Muscle layer of colon (tissue), 2 donors: Measurements from ENCODE around the gene SRGAP2.
"Not testable (repeated sequence)": the region's sequence is repeated elsewhere in the genome, so short reads cannot be mapped to it uniquely, and the experiment has no call there.

Source experiments
- H3K27ac ChIP-seq: one replicate; pipeline ENCODE4 v1.7.0; 2013; ENCODE audit warnings: low read depth, mild to moderate bottlenecking, low read length, moderate library complexity
- H3K27me3 ChIP-seq, 2 donors: one replicate each; pipeline ENCODE4 v1.7.0; 2013; ENCODE audit warnings: low read length in 2 of 2, mild to moderate bottlenecking in 2 of 2; ENCODE audit not compliant: insufficient read depth in 2 of 2, control insufficient read depth in 1 of 2
- H3K36me3 ChIP-seq: one replicate; pipeline ENCODE4 v1.7.0; 2013; ENCODE audit warnings: mild to moderate bottlenecking, low read length; ENCODE audit not compliant: insufficient read depth
- H3K4me1 ChIP-seq: one replicate; pipeline ENCODE4 v1.7.0; 2013; ENCODE audit warnings: mild to moderate bottlenecking, low read length; ENCODE audit not compliant: insufficient read depth
- H3K4me3 ChIP-seq, 2 donors: one replicate each; pipeline ENCODE4 v1.7.0; 2013; ENCODE audit warnings: low read length in 2 of 2, low read depth in 1 of 2, mild to moderate bottlenecking in 1 of 2, moderate library complexity in 1 of 2
- H3K9ac ChIP-seq: one replicate; pipeline ENCODE4 v1.7.0; 2013; ENCODE audit warnings: low read length
- H3K9me3 ChIP-seq: one replicate; pipeline ENCODE4 v1.7.0; 2013; ENCODE audit warnings: mild to moderate bottlenecking, low read length
- donor health status: abdominal sarcoma.
- donor health status: Adenocarcinoma of cecum.

The SRGAP2 gene

DNA sequence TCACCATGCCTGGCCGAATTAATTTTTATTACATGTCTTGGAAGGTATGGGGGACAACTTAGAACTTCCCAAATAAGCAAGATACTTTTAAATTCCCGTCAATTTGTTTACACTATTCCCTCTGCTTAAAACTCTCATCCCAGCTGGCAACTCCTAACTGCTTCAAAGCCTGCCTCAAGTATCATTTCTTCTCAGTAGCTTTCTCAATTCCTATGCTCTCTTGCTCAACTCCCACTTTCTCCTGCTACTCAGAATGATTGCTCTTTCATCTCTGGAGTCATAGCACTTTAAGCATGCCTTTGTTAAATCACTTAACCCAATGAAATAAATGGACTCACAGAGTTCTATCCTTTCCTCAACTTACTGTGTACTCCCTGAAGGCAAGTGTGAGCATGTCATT, 19.6 kb upstream of the SRGAP2 start:
- H3K27ac ChIP-seq, H3K4me3 ChIP-seq, H3K27me3 ChIP-seq, H3K9me3 ChIP-seq, H3K4me1 ChIP-seq, H3K36me3 ChIP-seq, H3K9ac ChIP-seq: not testable (repeated sequence)

DNA sequence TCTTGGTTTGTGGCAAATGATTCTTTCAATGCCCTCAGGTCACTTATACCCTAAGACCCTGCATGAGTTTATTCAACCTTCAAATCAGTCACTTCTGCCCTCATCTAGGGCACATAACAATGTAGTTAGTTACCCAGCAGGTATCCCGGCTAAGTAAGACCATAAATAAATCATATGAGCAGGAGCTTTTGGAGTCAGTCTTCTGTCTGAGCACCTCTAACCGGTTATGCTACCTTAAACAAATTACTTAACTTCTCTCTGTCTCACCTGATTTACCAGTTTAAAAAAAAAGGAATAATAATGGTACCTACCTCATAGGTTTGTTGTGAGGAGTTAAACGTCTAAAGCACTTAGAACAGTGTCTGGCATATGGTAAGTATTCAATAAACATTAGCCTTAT, 17.6 kb upstream of the SRGAP2 start:
- not testable (repeated sequence) for H3K27me3 ChIP-seq, H3K36me3 ChIP-seq, H3K4me3 ChIP-seq, H3K27ac ChIP-seq, H3K4me1 ChIP-seq, H3K9me3 ChIP-seq, H3K9ac ChIP-seq

DNA sequence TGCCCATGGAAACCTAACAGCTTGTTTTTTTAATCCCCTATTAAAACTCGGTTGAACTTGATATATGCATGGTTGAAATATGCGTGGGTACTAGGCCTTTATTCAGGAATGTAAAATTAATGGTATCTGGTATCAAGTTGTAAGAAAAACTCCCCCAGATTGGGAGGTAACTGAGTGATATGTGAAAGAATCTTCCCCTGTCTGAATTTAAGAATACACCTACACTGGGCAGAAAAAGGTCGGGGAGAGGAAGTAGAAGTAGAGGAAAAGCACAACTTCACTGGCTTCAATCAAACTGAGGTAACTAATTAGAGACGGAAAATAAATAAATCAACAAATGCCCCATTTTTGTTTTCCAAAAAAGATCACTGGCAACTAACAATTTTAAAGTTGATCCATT, 16.5 kb upstream of the SRGAP2 start:
- H3K4me3 ChIP-seq, H3K27ac ChIP-seq, H3K9ac ChIP-seq, H3K4me1 ChIP-seq, H3K27me3 ChIP-seq, H3K36me3 ChIP-seq, H3K9me3 ChIP-seq: not testable (repeated sequence)

DNA sequence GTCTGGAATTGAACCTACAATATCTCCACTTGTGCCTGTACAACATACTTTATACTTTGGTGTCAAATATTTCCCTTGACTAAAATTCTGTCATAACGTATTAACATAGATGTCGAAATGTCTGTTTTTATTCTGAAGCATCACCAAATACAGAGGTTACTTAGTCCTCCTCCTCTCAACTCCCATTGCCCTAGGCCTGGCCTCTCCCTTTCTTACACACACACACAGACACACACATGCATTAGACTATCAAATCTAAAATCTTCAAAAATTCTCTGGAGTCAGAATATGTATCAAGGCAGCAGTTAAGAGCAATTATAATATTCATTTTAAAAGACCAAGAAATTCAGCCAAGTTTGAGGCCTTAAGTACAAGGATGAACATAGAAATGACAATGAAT, 8.2 kb upstream of the SRGAP2 start:
- not testable (repeated sequence) for H3K36me3 ChIP-seq, H3K9me3 ChIP-seq, H3K4me1 ChIP-seq, H3K27ac ChIP-seq, H3K27me3 ChIP-seq, H3K4me3 ChIP-seq, H3K9ac ChIP-seq

DNA sequence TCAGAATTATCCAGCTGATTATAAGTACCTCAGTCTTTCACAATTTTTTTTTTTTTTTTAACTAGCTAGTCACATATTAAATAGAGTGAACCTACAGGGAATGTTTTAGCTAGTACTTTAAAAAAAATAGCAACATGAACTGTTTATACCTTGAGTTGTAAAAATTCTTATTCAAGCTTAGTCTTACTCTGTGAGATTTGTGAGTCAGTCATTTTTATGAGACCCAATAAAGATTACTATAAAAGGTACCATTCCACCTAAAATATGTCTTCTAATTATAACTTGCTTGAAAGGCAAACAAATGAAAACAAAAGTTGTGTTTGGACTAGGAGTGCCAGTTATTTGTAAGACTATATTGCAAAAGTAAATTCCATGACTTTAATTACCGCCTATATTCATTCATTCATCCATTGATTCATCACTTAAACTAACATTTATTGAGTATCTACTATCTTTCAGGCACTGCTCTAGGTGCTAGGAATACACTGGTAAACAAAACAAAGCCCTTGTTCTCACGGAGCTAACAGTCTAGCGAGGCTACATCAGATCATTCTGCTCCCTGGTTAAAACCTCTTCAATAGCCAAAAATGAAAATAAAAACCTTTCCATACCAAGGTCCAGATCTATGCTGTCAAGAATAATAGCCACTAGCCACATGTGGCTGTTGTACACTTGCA, 6.5 kb upstream of the SRGAP2 start:
- not testable (repeated sequence) for H3K27me3 ChIP-seq, H3K4me1 ChIP-seq, H3K9ac ChIP-seq, H3K36me3 ChIP-seq, H3K27ac ChIP-seq, H3K4me3 ChIP-seq, H3K9me3 ChIP-seq

DNA sequence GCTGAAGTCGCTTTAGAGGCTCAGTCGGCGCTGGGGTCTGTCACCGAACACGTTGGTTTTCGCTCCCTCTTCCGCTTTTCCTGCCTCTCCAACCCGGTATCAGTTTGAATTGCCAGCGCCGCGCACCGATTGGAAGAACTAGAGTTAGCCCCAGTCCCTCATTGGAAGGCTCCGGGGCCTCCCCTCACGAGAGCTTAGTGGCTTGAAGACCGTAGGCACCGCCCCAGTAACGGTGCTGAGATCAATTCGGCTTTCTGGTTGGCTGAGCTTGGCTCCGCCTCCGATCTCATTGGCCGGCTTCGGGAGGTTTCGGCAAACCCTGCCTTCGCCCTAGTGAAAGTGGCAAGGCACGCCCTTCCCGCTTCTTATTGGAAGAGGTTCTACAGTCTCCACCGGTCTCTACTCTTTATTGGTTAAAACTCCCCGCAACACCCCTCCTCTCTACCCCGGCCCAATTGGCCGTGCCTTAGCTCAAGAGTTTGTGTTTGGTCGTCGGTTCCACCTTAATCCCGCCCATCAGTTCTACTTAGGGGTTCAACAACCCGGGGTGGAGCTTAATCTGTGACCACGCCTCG, 465 bp upstream of the SRGAP2 start, which contains the start of gene FAM72A:
Gene FAM72A (minus strand): TSS at position 51 of the 575 bp plus-strand sequence. CDS start 814 bp downstream, outside the sequence.
- not testable (repeated sequence) for H3K36me3 ChIP-seq, H3K9me3 ChIP-seq, H3K27ac ChIP-seq, H3K4me3 ChIP-seq, H3K27me3 ChIP-seq, H3K4me1 ChIP-seq, H3K9ac ChIP-seq

DNA sequence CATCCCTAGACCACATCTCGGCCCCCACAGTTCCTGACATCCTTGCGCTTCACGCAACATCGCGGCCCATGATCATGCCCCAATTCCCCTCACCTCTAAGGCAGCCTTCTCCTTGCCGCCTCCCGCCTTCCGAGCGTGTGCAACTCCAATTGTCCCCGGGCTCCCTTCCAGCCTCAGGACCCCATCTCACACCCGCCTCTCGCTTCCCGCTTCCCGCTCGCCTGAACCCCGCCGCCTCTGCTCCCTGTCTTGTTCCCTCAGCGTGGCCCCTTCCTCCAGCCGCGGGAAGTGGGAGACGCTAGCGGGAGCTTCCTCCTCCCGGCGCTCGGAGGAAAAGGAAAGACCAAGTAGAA, 794 bp downstream of the SRGAP2 start:
- H3K4me1 ChIP-seq, H3K27me3 ChIP-seq, H3K36me3 ChIP-seq, H3K9ac ChIP-seq, H3K4me3 ChIP-seq, H3K9me3 ChIP-seq, H3K27ac ChIP-seq: not testable (repeated sequence)

DNA sequence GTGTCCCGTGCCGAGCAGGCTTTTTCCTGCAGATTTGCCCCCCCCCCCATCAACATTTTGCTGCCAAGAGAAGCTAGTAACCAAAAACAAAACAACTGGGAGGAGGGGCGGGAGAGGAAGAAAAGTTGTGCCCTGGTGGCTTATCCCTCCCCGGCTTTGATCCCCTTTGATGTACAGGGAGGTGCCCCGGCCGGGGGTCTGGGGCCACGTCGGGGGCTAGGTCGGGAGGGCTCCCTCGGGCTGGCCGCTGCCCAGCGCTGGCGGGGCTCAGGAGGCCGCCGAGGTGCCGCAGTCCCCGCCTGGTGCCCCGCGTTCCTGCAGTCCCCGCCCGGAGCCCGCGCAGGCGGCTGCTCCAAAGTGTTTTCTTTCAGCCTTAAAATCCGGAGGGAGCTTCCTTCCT, 1.5 kb downstream of the SRGAP2 start:
- H3K4me3 ChIP-seq, H3K27me3 ChIP-seq, H3K9ac ChIP-seq, H3K36me3 ChIP-seq, H3K4me1 ChIP-seq, H3K9me3 ChIP-seq, H3K27ac ChIP-seq: not testable (repeated sequence)

DNA sequence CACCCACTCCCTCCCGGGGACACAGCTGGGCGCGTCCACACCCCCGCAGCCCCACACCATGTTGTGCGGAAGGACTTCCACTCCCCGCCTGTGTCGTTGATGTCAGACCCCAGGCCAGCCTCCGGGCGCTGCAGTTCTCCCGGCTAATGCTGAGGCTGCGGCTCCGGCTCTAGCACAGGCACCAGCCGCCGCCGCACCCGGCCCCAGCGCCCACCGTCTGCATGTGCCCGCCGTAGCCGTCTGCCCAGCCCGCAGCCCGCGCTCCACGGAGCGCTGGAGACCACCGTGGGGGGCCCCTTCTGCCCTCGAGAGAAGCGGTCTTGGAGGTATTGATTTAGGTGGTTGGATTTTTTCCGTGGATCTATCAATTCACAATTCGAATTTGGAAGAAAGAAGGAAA, 2.2 kb downstream of the SRGAP2 start:
- not testable (repeated sequence) for H3K4me1 ChIP-seq, H3K27me3 ChIP-seq, H3K4me3 ChIP-seq, H3K36me3 ChIP-seq, H3K9ac ChIP-seq, H3K27ac ChIP-seq, H3K9me3 ChIP-seq

DNA sequence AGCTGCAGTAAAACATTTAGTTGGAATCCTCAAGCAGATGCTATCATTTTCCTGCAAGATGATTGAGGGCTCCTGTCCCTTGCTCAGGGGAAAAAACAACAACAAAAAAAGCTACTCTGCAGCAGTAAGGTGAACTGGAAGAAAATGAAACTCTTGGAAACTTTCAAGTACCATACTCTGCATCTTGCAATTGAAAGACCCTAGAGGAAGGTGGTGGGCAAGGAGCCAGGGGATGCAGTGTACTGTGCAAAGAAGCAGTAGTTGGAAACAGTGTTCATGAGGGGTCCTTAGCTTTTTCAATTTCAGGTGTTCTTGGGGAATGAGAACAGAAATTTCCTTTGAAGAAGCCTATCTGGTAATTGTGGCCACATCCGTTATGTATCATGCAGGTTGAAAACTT, 7.5 kb downstream of the SRGAP2 start:
- not testable (repeated sequence) for H3K27ac ChIP-seq, H3K4me1 ChIP-seq, H3K4me3 ChIP-seq, H3K36me3 ChIP-seq, H3K9me3 ChIP-seq, H3K9ac ChIP-seq, H3K27me3 ChIP-seq

DNA sequence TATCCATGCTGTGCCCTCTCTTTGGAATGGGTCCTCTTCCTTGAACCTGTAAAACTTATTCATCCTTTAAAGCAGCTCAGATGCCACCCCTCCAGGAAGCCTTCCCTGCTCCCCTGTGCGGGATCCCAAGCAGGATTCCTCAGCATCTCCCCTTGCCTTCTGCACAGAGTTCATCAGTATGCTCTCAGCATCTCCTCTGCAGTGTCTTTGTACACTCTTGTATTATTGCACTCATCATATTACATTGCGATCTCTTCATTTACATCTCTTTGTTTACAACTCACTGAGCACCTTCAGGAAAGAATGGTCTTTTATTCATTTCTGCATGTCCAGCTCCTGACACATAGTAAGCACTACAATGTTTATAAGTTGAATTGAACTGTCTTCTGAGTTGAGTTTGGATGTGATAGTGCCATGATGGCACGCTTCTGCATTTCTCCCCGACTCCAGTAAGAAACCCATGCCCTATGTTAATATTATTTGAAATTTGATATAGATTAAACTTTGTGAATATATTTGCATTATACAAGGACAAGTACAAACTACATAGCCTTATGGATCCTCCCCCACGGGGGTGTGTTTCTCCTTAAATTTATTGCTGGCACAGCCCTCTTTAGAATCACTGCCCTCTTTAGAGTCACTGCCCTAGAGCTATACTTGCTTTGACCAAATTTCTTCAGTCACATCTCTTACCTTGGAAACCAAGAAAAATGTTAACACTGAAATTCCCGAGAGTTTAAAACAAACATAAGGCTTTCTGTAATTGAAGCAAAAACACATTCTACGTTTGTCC, 12.5 kb downstream of the SRGAP2 start:
- not testable (repeated sequence) for H3K4me3 ChIP-seq, H3K27ac ChIP-seq, H3K4me1 ChIP-seq, H3K27me3 ChIP-seq, H3K9ac ChIP-seq, H3K36me3 ChIP-seq, H3K9me3 ChIP-seq

DNA sequence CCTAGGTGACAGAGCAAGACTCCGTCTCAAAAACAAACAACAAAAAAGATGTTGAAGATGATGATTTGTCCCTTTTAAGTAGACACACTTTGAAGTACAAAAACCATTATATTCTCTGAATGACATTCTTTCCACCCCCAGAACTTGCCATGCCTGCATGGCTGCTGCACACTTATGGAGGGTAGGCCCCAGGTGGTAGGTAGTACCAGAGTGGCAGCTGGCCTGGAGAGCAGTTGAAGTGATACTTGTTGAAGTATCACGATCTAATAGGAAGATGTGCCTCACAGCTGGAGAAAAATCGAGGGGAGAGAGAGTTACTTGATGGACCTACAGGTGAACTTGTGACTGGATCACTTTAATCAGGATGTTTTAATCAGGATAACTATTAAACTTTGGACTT, 14.9 kb downstream of the SRGAP2 start:
- not testable (repeated sequence) for H3K9ac ChIP-seq, H3K27me3 ChIP-seq, H3K27ac ChIP-seq, H3K9me3 ChIP-seq, H3K36me3 ChIP-seq, H3K4me3 ChIP-seq, H3K4me1 ChIP-seq
